ENCODE results near the gene ICE1.

GRCh38 chr5:5532306-5533076, 110.0 kb downstream of the ICE1 start:
- TF ChIP-seq POLR2A (IDR thresholded peaks at IDR 0.05; ENCODE audit: low read length), result no peak
- no peak for TF ChIP-seq GATA1 (IDR thresholded peaks at IDR 0.05; ENCODE audit: low read depth, low read length)
